ENCODE data around the gene SHF. TPM values are rescaled to one million over a fixed set of nuclear protein-coding genes. Genes with fewer than 3 reads are reported as not detected.

The SHF gene
- total RNA-seq, 1 donor from 2014 or later: 2.9 TPM

DNA sequence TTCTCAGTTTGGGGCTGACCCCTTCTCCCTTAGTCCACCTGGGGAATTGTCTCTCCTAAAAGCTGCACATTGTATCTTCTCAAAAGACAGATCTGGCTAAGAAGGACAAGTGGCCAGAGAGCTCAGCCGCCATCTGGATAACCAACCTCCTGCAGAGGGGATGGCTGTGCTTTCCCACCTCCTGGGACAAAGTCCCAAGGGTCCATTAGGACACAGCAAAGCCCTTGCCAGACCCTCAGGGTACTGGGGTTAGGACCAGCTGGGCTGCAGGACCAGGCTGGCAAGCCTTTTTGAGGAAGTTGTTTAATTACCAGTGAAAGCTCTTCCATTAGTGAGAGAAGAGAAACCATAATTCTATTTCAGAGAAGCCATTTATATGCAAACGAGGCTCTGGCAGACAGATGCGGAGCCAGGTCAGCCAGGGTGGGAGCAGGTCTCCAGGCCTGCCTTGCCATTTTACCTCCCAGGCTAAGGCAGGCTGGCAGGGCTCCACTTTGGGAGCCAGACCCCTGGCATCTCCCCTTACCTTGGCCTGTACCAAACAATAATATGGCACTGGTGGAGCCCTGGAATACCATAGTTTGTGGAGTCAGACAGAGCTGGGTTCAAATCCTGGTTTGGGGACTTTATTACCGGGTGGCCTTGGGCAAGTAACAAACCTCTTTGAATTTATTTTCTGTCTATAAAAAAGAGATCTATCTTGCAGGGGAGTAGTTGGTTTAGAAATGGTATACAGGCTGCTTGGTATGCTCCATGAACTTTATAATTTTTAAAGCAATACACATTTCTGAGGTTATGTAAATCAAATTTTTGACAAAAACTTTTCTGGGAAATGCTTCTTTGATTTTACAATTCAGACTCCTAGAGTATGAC lies 17.9 kb downstream of the SHF start:
- DNase-seq (ENCODE audit: low read depth): no peak

DNA sequence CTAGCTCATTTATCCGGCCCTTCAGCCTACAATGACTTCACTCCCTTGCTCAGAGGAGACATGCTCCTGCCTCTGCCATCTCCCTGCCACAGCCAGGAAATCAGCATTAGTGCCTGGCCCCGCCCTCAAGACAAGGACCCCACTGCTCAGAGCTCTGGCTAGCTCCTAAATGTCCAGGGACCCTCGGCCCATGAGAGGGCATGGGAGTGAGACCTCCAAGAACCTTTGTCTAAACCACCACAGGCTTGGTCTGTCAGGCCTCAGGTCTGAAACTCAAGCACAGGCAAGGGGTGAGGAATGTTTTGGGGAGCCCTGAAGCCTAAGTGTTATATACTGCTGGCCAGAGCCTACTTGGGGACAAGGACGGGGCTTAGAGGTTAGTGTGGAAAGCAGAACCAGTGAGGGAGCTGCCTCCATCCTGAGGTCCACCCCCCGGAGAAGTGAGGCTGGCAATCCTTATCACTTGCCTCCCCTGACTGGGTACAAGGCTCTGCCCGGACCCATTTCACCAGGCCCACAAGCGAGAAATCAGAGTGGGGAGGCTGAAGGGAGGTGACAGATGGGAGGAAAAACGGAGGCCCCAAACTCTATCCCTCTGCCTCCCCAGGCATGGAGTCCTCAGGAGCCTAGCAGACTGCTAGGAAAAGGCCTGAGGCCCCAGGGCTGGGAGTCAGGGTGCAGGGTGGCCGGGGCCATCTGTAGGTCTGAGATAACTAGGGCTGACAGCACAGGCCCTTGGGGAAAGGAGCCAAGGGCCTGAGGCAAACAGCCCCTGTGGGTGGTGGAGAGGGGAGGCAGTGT lies 18.8 kb downstream of the SHF start:
- no peak for DNase-seq (ENCODE audit: low read depth)

DNA sequence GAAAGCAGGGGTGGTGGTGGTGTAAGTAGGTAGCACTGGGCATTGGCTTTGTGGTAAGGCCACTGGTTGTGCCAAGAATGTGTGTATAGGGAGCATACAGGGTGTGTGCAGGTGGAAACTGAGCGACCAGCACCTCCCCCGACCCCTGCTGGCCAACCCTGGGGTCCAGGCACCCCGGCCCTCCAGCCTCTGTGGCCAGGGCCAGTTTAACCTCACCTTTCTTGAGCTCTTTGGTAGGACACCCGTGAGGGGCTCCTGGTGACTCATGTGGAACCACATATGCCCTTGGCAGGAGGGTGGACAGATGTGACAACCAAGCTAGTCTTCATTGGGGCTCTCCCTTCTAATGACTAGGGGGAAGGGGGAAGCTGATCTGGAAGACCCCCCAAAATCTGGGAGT lies 19.5 kb downstream of the SHF start:
- no peak for DNase-seq (ENCODE audit: low read depth)

DNA sequence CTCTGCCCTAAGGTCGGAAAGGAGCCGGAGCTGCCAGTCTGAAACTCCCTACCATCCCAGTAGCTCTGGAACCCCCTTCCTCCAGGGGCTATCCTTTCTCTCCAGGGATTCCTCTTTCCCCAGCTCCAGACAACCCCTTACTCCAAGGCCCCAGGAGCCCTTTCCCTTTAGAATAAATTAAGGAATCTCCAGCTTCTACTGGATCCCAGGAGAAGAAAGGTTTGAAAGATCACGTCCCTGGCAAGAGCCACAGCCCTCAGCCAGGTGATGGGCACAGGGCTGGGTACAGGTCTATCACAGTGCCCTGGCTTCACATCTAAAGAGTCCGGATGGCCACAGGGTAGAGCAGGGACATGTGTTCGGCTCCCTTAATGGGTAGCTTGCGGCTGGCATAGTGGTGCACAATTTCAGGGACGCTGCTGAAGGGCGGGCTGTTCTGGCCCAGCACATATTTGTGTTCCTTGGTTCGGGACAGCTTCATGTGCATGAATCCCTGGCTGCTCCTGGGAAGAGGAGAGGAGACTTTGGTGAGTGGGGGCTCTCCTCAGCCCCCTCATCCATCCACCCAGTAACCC lies 20.0 kb downstream of the SHF start:
- DNase-seq (ENCODE audit: low read depth): no peak

DNA sequence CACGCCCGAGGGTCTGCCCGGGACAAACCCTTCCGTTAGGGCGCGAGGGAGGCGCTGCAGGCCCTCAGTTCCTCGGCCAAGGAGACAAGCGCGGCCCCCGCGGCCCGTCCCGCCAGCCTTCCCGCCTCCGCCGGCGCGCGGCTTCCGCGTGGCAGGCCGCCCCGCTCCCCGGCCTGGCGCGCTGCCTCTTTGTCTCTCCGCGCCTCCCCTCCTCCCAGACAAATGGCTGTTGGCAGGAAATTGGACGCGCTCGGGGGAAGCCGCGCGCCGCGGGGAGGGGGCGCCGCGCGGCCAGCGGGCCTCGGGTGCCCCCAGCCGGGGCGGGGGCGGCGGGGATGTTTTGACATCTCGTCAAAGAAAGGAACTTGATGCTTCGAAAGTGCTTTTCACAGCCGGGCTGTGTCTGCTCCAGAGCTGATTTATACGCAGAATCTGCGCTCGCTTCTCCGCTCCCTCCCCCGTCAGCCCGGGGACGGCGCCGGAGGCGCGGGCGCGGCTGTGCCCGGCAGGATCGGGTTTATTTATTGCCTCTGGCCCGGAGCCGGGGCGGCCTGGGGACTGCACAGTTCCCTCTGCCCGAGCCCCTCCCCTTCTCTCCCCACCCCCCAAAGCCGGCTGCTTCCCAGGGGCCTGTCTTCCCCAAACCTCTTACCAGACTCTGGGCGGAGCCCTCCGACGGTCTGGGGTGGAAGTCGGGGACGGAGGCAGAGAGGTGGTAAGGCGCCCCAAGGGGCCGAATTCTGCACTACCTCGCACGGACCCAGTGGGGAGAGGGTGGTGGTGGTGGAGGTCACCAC lies 20.7 kb downstream of the SHF start:
- DNase-seq (ENCODE audit: low read depth): peak; percentile 58

DNA sequence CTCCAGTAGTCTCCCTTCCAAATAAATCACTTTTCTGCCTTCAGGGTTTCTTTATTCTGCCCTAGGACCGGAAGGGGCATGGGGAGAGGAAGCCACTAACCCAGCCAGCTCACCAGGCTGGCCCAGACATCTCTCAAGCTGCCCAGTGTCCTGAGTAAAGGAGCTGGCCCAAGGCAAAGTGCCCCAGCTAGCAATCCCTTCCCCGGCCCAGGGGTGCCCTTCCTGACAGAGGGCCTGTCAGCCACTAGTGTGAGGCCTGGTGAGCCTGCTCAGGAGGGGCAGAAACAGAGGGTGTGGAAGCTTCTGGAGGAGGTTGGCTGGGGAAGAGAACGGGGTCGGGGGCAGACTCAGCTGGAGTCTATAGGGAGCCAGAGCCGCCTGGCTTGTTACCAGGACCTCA lies 22.2 kb downstream of the SHF start:
- no peak for DNase-seq (ENCODE audit: low read depth)

DNA sequence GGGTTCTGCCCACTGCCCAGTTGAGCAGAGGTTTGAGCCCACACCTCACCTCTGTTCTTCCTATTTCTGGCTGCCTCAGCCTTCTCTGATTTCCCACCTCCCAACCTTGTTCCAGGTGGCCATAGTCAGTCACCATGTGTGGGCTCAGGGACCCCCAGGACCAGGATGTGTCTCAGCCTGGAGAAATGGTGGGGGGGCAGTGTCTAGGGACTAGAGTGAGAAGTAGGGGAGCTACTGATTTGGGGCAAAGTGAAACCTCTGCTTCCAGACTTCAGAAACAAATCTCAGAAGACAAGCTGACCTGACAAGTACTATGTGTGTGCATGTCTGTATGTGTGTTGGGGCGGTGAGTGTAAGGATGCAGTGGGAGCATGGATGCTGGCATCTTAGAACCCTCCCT lies 22.9 kb downstream of the SHF start:
- no peak for DNase-seq (ENCODE audit: low read depth)

DNA sequence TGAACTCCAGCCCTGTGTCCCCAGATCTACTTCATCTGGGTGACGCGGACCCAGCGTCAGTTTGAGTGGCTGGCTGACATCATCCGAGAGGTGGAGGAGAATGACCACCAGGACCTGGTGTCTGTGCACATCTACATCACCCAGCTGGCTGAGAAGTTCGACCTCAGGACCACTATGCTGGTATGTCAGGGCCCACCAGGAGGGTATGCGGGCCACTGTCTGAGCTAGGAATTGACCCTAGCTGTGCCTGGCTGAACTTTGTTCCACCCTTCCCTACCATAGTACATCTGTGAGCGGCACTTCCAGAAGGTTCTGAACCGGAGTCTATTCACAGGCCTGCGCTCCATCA lies 24.3 kb downstream of the SHF start:
- no peak for DNase-seq (ENCODE audit: low read depth)

DNA sequence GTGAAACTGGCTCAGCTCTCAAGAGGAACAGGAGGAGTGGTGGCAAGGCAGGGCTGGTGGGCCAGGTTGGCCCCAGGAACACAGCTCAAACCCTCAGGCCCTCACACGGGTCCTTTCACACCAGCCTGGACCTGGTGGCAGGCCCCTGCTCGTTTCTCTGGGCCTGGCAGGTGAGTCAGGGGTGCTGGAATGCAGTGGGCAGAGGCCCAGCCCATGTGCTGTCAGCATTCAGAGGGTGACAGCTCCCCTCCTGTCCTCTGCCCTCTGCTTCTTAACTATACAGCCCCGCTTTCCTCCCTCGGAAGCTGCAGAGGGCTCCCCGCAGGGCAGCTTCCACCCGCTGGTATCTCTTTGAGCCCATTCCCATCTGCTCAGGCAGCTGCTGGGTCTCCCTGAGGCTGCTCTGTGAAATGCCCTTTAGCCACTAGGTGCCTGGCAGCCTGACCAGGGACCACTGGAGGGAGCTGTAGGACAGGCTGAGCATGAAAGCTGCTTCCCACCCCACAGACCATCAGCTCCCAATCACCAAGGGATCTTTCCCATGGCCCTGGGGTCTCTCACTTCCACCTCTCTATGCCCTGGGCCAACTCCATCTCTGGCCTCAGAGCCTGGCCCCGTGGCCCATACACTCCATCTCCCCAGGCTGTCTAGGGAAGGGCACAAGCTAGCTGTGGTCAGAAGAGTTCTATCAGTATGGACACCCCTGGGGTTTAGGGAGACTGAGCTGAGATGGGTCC lies 24.8 kb downstream of the SHF start:
- peak; percentile 72 for DNase-seq (ENCODE audit: low read depth)

DNA sequence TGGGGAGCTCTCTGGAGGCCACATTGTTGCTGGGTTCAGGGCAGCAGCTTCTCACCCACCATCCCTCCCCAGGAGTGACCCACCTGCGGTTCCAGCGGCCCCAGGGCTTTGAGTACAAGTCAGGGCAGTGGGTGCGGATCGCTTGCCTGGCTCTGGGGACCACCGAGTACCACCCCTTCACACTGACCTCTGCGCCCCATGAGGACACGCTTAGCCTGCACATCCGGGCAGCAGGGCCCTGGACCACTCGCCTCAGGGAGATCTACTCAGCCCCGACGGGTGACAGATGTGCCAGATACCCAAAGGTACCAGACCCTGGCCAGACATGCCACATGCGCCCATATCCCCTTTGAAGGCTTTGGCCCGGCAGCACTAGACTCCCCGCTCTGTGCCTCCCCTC lies 26.1 kb downstream of the SHF start:
- DNase-seq (ENCODE audit: low read depth): no peak

DNA sequence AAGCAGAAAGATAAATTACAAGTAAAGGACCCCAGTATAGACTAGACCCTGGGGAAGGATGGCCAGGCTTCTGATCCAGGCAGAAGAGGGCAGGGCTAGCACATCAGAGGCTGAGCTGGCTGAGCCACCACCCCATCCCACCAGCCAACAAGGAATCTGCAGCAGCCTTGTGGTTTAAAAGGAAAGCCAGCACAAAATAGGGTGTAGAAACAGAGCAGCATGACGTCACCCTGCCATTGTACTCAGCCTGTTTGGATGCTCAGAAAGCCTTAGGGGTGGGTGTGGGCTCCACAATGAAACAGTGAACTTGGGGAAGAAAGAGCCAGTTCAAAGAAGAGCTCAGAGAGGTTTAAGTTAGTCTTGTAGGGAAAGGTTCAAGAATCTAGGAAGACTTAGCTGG lies 29.8 kb downstream of the SHF start:
- DNase-seq (ENCODE audit: low read depth): peak; percentile 57

DNA sequence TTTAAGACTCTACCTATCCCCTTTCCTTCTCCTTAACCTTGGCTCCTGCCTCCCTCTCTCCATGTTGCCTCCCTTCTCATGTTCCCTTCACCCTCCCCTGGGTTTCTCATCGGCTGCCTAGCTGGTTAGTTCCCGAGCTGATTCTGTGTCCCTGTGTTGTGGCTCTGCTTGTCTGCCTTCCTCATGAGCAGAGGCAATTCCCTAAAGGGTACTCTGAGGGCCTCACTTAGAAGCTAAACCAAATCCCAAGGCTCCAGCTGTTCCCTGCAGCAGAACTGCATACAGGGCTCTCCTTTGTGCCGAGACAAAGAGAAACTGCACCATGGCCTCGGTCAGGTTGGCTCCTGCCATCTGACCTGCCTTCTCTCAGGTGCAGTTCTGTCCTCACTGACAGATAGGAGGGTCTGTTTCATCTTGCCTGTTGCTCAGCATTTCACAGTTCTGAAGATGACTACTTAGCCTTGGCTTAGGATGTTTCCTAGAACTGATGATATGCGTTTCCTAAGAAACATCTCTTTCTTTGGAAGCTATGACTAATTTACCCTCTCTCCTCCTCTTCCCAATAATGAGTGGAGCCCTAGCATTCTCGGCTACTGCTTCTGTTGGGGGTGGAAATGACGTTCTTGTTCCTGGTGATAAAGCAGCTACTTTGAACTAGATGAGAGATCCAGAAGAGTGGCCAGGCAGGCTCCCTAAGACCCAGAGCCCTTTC lies 30.9 kb downstream of the SHF start:
- DNase-seq (ENCODE audit: low read depth): no peak

DNA sequence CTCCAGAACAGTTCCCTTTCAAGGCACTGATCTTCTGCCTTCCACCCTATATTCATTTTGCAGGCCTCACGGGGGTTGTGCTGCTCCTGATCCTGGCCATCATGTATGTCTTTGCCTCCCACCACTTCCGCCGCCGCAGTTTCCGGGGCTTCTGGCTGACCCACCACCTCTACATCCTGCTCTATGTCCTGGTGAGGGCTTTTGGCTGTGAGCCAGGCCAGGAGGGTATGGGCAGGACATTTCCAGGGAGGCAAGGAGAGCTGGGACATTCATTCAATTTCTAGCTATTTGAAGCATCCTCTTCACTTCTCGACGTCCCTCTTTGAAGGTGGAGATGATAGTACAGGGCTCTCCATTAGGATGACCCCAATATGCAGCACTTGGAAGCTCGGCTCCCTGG lies 32.0 kb downstream of the SHF start:
- no peak for DNase-seq (ENCODE audit: low read depth)

DNA sequence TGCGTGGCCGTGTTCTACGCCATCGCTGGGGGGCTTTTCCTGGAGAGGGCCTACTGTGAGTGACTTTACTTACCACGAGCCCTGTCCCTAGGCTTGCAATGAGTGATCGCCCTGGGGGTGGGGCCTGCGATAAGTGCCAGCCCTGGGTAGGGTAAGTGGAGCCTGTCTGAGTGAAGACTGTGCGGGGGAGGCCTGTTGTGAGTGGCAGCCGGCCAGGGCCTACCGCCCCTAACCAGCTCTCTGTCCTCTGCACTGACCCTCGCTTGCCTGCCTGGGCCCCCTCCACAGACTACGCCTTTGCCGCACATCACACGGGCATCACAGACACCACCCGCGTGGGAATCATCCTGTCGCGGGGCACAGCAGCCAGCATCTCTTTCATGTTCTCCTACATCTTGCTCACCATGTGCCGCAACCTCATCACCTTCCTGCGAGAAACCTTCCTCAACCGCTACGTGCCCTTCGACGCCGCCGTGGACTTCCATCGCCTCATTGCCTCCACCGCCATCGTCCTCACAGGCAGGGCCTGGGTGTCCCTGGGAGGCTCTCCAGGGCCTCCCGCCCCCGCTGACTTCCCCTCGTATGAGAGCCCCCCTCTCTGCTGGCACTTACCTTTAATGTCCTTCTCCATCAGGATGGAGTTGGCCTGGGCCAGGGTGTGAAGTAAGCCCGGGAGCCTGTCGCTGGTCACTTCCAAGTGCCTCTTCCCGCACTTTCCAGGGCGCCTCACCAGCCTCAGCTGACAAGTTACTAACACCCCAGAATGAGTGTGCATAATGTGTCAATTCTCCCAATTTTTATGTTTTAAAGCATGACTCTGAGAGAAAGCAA lies 35.6 kb downstream of the SHF start:
- no peak for DNase-seq (ENCODE audit: low read depth)

DNA sequence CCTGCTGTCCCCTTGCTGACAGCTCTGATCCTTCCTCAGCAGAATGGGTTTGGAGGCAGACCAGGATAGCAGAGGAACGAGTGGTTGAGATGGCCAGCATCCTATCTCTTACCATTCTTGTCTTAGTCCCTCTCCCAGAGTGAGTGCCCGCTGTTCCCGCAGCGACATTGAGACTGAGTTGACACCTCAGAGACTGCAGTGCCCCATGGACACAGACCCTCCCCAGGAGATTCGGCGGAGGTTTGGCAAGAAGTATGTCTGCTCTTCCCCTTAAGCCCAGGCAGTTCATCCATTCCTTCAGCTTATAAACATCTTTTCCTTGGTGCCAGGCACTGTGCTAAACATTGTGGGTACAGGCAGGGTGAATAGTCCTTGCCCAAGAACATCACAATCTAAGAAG lies 36.8 kb downstream of the SHF start:
- no peak for DNase-seq (ENCODE audit: low read depth)

DNA sequence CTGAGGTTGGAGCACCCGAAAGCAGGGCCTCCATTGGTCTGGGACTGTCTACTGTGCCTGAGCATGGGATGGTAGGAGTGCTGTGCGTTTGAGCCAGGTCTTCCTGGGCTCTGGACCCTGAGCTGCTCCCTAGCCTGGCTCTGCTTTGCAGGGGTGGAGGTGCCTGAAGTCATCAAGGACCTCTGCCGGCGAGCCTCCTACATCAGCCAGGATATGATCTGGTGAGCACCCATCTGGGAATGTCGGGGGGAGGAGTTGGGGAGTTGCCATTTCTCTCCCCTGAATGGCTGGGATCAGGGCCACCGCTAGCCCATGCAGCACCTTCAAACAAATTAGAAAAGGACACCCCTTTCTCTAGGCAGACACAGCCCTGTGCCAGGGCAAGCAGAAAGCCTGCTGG lies 37.3 kb downstream of the SHF start:
- no peak for DNase-seq (ENCODE audit: low read depth)

DNA sequence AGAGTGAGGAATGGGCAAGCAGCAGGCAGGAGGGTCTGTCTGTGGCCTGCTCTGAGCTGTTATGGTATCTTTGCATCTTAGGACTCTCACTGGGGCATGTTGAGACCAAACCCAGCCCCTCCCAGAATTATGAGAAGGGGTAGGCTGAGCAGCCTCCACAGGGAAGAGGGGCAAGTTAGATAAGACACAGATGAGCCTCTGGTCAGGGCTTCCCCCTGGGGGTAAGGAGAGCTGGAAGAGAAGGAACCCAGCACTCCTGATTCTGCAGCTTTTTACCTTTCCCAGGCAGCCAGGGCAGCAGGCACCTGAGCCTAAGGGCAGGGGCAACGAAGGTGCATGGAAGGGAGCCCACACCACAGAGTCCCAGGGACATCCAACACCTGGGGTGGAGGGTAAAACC lies 38.7 kb downstream of the SHF start:
- no peak for DNase-seq (ENCODE audit: low read depth)

DNA sequence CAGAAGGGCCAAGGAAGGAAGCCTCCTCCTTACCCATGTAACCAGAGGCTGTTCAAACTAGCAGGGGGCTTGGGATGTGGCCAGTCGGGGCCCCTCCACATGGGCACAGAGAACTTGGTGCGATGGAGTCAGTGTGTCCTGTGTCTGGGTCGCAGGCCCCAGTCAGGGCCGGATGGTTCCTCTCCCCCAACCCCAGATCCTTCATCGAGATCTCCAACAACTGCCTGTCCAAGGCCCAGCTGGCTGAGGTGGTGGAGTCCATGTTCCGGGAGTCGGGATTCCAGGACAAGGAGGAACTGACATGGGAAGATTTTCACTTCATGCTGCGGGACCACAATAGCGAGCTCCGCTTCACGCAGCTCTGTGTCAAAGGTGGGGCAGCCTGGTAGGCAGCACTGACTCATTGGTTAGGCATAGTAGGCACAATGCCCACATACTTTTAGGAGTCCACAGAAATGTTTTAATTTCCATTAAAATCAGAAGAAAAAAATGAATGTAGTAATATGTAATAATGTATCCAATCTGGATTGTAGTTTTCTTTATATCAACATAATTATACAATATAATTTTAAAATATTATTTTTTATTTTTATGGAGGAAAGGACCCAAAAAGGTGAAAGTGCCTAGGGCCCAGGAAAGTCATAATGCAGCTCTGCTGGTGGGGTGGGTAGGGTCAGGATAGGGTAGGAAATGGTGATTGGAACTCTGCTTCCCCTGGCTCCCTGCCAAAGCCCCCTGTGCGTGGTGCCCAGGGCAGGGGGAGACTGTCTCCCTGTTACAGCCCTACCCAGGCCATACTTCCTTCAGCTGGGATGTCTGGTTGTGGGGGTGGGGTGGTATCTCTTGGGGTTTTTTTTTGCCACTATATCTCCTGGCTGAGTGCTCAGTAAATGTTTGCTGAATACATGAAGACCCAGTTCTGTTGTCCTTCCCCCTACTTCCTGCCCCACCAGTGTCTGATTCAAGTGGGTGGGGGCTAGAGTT lies 39.4 kb downstream of the SHF start:
- DNase-seq (ENCODE audit: low read depth): peak; percentile 18

DNA sequence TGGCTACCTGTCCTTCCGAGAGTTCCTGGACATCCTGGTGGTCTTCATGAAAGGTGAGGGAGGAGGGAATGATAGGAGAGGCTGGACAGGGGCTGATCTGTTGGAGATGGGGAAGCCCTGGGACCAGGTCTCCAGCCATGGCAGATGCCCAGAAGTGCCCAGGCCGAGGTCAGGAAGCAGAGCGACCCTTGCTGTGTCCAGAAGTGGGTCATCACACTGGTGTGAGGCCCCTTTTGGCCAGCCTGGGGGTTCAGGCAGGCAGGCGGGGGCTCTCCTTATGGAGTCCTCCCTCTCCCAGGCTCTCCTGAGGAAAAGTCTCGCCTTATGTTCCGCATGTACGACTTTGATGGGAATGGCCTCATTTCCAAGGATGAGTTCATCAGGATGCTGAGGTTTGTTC lies 40.2 kb downstream of the SHF start:
- no peak for DNase-seq (ENCODE audit: low read depth)

Measured in renal cortical epithelial cell (primary cell).